ENCODE results near the gene GRID2.

The GRID2 gene

DNA sequence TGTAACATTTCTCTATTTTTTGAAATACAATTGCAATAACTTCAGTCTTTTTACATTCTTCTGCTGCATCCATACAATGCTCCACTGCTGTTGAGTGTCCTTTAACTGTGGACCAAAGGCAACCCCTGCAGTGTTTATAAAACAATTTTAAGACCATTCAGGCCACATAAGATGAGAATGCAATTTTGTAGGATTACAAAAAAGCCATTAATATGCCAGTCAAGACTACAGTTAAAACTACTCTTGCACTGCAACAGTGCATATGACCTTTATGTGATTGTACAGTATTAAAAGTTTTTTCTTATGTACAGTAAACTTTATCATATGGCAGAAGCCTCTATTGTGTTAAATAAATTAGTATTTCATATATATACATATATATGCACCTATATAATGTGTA lies 1469.1 kb downstream of the GRID2 start:
- no peak for DNase-seq

DNA sequence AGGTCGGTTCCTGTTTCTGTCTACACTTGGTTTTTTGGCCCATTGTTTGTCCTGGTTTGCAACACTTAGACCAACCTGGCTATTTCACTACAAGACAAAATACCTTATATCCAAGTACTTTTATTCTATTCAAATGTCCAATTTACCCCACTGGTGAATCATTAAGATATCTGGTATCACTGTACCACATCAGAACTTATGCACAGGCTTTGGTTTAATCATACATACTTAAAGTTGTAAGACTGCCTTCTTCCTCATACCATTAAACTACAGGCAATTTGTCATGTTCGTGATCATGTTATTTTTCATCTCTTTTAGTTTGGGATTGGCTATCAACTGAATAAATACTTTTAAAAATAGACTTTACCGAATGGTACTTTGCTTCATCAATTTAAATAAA lies 1471.8 kb downstream of the GRID2 start:
- DNase-seq, result no peak

GRCh38 chr4:93776386-93777080 lies 1472.8 kb downstream of the GRID2 start:
- DNase-seq, result no peak

- no peak for DNase-seq
Observed at GRCh38 chr4:93777081-93777460, 1473.3 kb downstream of the GRID2 start.

- DNase-seq, result no peak
Observed at GRCh38 chr4:93779228-93779627, 1475.5 kb downstream of the GRID2 start.

DNA sequence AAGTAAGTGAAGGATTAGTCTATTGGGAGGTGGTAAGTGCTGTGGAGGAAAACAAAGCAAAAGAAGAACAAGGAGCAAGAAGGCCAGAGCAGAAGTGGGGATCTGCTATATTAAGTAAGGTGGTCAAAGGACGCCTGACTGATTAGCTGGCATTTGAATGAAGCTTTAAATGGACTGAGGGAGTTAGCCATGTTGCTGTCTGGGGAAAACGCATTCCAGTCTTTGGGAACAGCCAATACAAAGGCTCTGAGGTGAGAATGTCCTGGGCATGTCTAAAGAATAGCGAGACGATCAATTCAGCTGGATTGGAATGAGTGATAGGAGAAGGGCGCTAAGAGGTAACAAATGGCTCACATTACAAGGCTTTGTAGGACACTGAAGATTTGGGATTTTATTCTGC lies 1476.3 kb downstream of the GRID2 start:
- no peak for DNase-seq

DNA sequence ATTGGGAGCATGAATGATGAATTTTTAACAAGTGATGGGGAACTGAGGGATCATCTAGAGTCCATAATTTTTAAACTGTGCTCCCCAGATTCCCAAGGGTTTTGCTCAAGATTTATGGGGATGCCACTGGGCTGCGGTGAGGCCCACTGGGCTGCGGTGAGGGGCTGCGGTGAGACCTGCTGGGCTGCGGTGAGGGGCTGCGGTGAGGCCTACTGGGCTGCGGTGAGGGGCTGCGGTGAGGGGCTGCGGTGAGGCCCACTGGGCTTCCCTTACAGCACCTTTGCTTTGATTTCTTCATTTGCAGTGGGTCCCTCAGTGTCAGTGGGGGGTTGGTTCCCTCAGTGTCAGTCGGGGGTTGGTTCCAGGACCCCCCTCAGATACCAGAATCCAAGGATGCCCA lies 1477.4 kb downstream of the GRID2 start:
- no peak for DNase-seq

DNA sequence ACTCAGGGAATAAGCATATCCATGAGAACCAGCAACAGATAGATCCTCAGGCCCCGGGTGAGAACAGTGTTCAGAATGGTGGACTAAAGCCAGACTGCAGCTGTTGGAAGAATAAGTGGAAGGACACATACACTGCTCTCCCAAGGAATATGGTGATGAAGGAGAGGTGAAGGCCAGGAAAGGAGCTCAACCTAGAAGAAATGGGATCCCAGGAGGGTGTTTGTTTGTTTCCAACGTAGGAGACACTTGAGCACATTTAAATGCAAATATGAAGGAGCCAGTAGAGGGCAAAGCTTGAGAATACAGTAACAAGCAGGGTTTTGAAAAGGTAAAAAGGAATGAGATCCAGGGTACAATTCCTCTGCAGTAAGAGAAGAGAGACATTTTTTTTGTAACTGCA lies 1482.4 kb downstream of the GRID2 start:
- DNase-seq, result no peak

DNA sequence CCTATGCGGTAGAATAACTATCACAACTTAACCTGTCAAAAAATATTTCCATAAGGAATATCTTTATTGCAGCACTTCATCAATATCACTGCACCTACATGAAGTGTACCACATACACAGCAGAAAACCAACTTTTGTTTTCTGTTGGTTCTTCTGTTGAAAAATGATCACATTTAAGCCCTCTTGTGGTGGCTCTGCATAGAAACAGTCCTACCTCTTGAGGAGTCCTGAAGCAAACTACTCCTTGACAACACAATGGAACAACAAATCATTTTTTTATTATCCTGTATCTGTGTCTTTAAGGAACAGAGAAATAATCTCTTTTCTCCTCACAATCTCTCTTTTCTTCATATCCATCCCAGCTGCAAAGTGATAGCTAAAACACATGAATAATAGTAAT lies 1484.9 kb downstream of the GRID2 start:
- peak; percentile 52 to 57 for DNase-seq

DNA sequence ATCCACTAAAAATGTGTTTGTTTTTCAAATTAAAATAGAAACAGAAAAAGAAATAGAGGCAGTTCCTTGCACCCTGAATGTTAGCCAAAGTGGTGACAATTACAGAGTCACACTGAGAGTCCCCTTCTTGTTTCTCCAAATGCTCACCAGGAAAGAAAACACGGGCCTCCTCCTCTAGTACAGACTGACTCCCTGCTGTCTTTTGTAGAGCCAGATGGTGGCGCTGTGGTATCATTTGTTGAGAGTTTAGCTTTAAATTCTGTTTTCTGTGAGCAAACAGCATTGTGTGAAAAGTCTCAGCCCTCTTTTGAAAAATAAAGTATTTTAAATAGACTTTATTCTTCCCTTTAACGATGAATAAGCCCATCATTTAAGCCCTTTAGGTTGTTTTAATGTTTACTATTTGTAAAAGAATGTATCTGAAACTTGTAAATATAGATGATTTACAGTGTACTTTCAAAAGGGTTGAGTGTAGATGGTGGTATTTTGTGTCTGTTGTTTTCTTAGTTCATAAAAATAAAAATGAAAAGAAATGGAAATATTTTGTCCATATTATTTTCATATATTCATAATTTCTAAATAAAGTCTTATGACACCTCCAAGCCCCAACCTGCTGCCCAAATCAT lies 1487.9 kb downstream of the GRID2 start:
- peak; percentile 85 to 87 for DNase-seq

GRCh38 chr4:93802045-93802444 lies 1498.3 kb downstream of the GRID2 start:
- no peak for DNase-seq

DNA sequence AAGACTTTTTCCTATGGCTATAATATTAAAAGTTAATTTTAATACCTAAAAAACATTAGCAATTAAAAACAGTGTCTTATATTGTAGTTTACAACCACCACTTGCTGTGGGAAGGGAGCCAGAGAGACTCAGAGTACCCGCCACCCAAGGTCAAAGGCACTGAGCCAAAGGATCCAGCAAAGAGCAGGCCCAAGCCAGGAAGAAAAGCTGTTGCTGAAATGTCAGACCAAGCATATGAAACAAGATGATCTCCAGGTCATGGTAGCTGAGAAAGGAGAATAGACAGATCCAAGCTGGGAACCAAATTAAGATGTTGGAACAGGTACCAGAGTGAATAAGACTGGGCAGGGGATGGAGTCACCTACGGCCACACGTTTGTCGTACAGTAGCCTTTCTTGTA lies 1506.0 kb downstream of the GRID2 start:
- DNase-seq, result no peak

GRCh38 chr4:93810340-93810992 lies 1506.7 kb downstream of the GRID2 start:
- no peak for DNase-seq

DNA sequence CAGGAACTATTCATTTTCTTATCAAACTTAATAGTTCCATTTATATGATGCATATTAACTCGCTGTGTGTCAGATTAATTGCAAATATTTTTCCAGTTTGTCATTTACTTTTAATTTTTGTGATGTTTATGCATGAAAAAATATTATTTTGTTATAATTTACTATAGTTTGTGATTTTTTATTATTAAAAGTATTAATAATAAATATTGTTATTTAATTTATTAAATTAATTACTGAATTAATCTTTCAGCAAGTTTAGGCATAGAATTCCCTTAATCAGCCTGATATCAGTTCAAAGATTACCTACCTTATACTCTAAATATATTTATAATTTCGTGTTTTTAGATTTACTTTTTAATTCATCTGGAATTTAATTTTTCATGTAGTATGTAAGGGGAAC lies 1509.3 kb downstream of the GRID2 start:
- no peak for DNase-seq

GRCh38 chr4:93814141-93814540 lies 1510.4 kb downstream of the GRID2 start:
- DNase-seq, result no peak

- DNase-seq, result peak; percentile 88 to 94
Observed at GRCh38 chr4:93814722-93815121, 1511.0 kb downstream of the GRID2 start.

All from Kasumi-1 (cell line).